Karpas-422 (cell line): ENCODE results near the gene ZMAT5. TPM values are rescaled to one million over a fixed set of nuclear protein-coding genes. Genes with fewer than 3 reads are reported as not detected.

ENCODE experiments used
- DNase-seq: peaks from one replicate; pipeline ENCODE4 v3.0.0-alpha.2; 2015
- H2AFZ ChIP-seq: fragments of 200-600 bp; sonication (generic); 2 replicates; pipeline ENCODE4 v1.6.1; 2014; ENCODE audit warnings: antibody characterized with exemption, low read length, mixed read lengths
- H3K27ac ChIP-seq: fragments of 200-600 bp; sonication (generic); 2 replicates; pipeline ENCODE4 v1.5.1; 2014; ENCODE audit warnings: mild to moderate bottlenecking, low read length, moderate library complexity
- H3K27me3 ChIP-seq: fragments of 200-600 bp; sonication (generic); 2 replicates; pipeline ENCODE4 v1.6.1; 2014; ENCODE audit warnings: low read length, mixed read lengths
- H3K36me3 ChIP-seq: fragments of 200-600 bp; sonication (generic); 2 replicates; pipeline ENCODE4 v1.6.1; 2014; ENCODE audit warnings: low read length, mixed read lengths; ENCODE audit not compliant: insufficient read depth
- H3K4me1 ChIP-seq: fragments of 200-600 bp; sonication (generic); 2 replicates; pipeline ENCODE4 v1.6.1; 2014; ENCODE audit warnings: mild to moderate bottlenecking, low read length, mixed read lengths
- H3K4me2 ChIP-seq: fragments of 200-600 bp; sonication (generic); 2 replicates; pipeline ENCODE4 v1.6.1; 2014; ENCODE audit warnings: low read length, low read depth, mild to moderate bottlenecking; ENCODE audit not compliant: poor library complexity, severe bottlenecking
- H3K4me3 ChIP-seq: fragments of 200-600 bp; sonication (generic); 2 replicates; pipeline ENCODE4 v1.5.1; 2014; ENCODE audit warnings: mild to moderate bottlenecking, antibody characterized with exemption, low read length, mixed read lengths
- H3K79me2 ChIP-seq: fragments of 200-600 bp; sonication (generic); 2 replicates; pipeline ENCODE4 v1.6.1; 2014; ENCODE audit warnings: mild to moderate bottlenecking, low read length, mixed read lengths
- H3K9ac ChIP-seq: fragments of 200-600 bp; sonication (generic); 2 replicates; pipeline ENCODE4 v1.6.0; 2014; ENCODE audit warnings: low read length
- H3K9me2 ChIP-seq: fragments of 200-600 bp; sonication (generic), shearing (Covaris generic); replicated peaks from 2 replicates; pipeline ENCODE4 v1.6.0; 2014; ENCODE audit warnings: mild to moderate bottlenecking, low read length, moderate library complexity; ENCODE audit not compliant: insufficient read depth
- H3K9me3 ChIP-seq: fragments of 300-700, 200-600 bp; sonication (generic); 2 replicates; pipeline ENCODE4 v1.6.1; 2014; ENCODE audit warnings: low read length, mixed read lengths
- H4K20me1 ChIP-seq: fragments of 200-600 bp; sonication (generic); 2 replicates; pipeline ENCODE4 v1.6.1; 2014; ENCODE audit warnings: mild to moderate bottlenecking, antibody characterized with exemption, low read length, low read depth; ENCODE audit not compliant: insufficient read depth
- total RNA-seq: library from RNA; depleted of rRNA; stranded (reverse); fragments of >200 nt; shearing (Covaris generic); gene quantifications from 2 replicates; pipeline ENCODE4 v1.2.3, GENCODE V29; 2014; ENCODE audit warnings: low replicate concordance

The ZMAT5 gene
- total RNA-seq, 1 experiment from 2014 or later, result 22.4 TPM

GRCh38 chr22:29798318-29798717, 31.5 kb upstream of the ZMAT5 start:
- Histone ChIP-seq H3K4me2 (no peak overlapping the region), H3K4me3 (no peak overlapping the region)
- no peak for DNase-seq

GRCh38 chr22:29797351-29797750, 30.5 kb upstream of the ZMAT5 start:
- no peak for DNase-seq
- H3K4me2 ChIP-seq, result no peak overlapping the region
- H3K36me3 ChIP-seq, result peaks cover 9% of the 10 kb centered on the region; the same call in 1 of the 2 replicates

More at GRCh38 chr22:29798318-29798717, 31.5 kb upstream of the ZMAT5 start:
- Histone ChIP-seq H3K36me3 (peaks cover 9% of the 10 kb centered on the region; the same call in 1 of the 2 replicates), H3K79me2 (no peaks in the 10 kb centered on the region), H3K9ac (no peak overlapping the region), H3K27me3 (no peaks in the 10 kb centered on the region), H3K9me2 (no peaks in the 10 kb centered on the region), H3K4me1 (peaks cover 4% of the 10 kb centered on the region; the same call in 1 of the 2 replicates), H3K9me3 (no peaks in the 10 kb centered on the region), H3K27ac (no peak overlapping the region), H4K20me1 (no peaks in the 10 kb centered on the region), H2AFZ (no peak overlapping the region)

GRCh38 chr22:29795663-29796062, 28.9 kb upstream of the ZMAT5 start:
- H3K36me3 ChIP-seq, result peaks cover 5% of the 10 kb centered on the region; the same call in 1 of the 2 replicates
- no peak overlapping the region for H3K4me3 ChIP-seq
- no peaks in the 10 kb centered on the region for H3K9me3 ChIP-seq
- no peaks in the 10 kb centered on the region for H3K79me2 ChIP-seq
- H3K4me1 ChIP-seq, result peaks cover 4% of the 10 kb centered on the region; the same call in 1 of the 2 replicates
- no peak overlapping the region for H3K4me2 ChIP-seq
- H3K27me3 ChIP-seq, result no peaks in the 10 kb centered on the region
- DNase-seq, result no peak
- no peak overlapping the region for H3K27ac ChIP-seq
- H3K9me2 ChIP-seq, result no peaks in the 10 kb centered on the region
- H4K20me1 ChIP-seq, result no peaks in the 10 kb centered on the region
- no peak overlapping the region for H2AFZ ChIP-seq
- no peak overlapping the region for H3K9ac ChIP-seq

More at GRCh38 chr22:29797351-29797750, 30.5 kb upstream of the ZMAT5 start:
- Histone ChIP-seq H3K27ac (no peak overlapping the region), H2AFZ (no peak overlapping the region), H3K9ac (no peak overlapping the region), H3K27me3 (no peaks in the 10 kb centered on the region), H3K4me3 (no peak overlapping the region), H3K9me3 (no peaks in the 10 kb centered on the region), H4K20me1 (no peaks in the 10 kb centered on the region), H3K9me2 (no peaks in the 10 kb centered on the region), H3K4me1 (peaks cover 4% of the 10 kb centered on the region; the same call in 1 of the 2 replicates), H3K79me2 (no peaks in the 10 kb centered on the region)

DNA sequence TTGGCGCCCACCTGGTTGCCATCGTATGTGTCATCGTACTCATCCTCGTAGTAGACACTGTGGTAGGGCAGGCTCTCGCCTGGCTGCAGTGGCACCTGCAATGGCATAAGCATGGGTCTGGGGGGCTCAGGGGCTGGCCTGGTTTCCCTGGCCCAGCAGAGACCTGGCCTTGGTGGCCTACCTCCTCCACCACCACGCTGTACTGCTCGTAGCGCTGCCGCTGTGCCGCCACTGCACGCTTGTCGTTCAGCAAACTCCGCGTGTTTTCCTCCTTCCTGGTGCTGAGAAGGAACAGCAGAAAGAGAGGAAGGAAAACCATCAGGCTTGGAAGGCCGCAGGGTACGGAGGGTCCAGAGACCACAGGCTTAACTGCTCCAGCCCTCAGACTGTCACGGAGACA, 26.6 kb upstream of the ZMAT5 start:
- Histone ChIP-seq H3K4me3 (no peak overlapping the region), H3K27ac (no peak overlapping the region), H4K20me1 (no peaks in the 10 kb centered on the region), H3K9ac (no peak overlapping the region), H3K9me3 (no peaks in the 10 kb centered on the region), H3K4me2 (no peak overlapping the region), H3K27me3 (no peaks in the 10 kb centered on the region), H2AFZ (no peak overlapping the region), H3K4me1 (peaks cover under 1% of the 10 kb centered on the region; the same call in 1 of the 2 replicates), H3K36me3 (no peaks in the 10 kb centered on the region; the same call in 1 of the 2 replicates), H3K9me2 (no peaks in the 10 kb centered on the region), H3K79me2 (no peaks in the 10 kb centered on the region)
- DNase-seq, result no peak

DNA sequence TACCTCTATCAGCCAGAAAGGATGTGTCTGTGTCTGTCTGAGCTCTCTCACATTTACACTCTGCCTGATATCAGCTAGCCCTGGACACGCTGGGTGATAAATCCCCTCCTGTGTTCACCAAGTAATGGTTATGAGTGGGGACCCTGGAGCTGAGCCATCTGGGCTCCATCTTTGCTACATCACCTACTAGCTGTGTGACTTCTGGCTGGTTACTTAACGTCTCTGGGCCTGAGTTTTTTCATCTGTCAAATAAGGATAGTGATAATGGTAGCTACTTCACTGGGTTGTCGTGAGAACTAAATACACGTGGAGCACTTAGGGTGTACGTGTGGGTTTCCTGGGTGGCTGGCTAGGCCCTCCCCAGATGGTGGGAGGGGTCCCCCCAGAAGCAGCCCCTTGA, 23.3 kb upstream of the ZMAT5 start:
- Histone ChIP-seq H3K27ac (no peak overlapping the region), H3K27me3 (no peaks in the 10 kb centered on the region), H4K20me1 (no peaks in the 10 kb centered on the region), H3K4me1 (no peaks in the 10 kb centered on the region), H2AFZ (no peak overlapping the region), H3K4me3 (no peak overlapping the region), H3K79me2 (no peaks in the 10 kb centered on the region), H3K9ac (no peak overlapping the region), H3K9me3 (no peaks in the 10 kb centered on the region), H3K36me3 (no peaks in the 10 kb centered on the region), H3K9me2 (no peaks in the 10 kb centered on the region), H3K4me2 (no peak overlapping the region)
- DNase-seq, result no peak

GRCh38 chr22:29788339-29789279, 21.8 kb upstream of the ZMAT5 start:
- Histone ChIP-seq H3K9me2 (no peaks in the 10 kb centered on the region), H3K9ac (no peak overlapping the region), H3K36me3 (no peaks in the 10 kb centered on the region), H3K4me1 (peaks cover 3% of the 10 kb centered on the region; the same call in 1 of the 2 replicates), H4K20me1 (no peaks in the 10 kb centered on the region), H3K9me3 (no peaks in the 10 kb centered on the region), H3K4me3 (no peak overlapping the region), H3K79me2 (no peaks in the 10 kb centered on the region), H3K27ac (no peak overlapping the region), H2AFZ (no peak overlapping the region), H3K27me3 (no peaks in the 10 kb centered on the region), H3K4me2 (no peak overlapping the region)
- no peak for DNase-seq

- H3K36me3 ChIP-seq, result no peaks in the 10 kb centered on the region
- no peak overlapping the region for H3K9ac ChIP-seq
- DNase-seq, result no peak
- no peak overlapping the region for H3K4me3 ChIP-seq
- no peaks in the 10 kb centered on the region for H3K79me2 ChIP-seq
- no peak overlapping the region for H3K4me2 ChIP-seq
- no peaks in the 10 kb centered on the region for H3K27me3 ChIP-seq
- H4K20me1 ChIP-seq, result no peaks in the 10 kb centered on the region
- no peaks in the 10 kb centered on the region for H3K9me3 ChIP-seq
- no peak overlapping the region for H2AFZ ChIP-seq
- no peaks in the 10 kb centered on the region for H3K9me2 ChIP-seq
- H3K27ac ChIP-seq, result no peak overlapping the region
- peaks cover 3% of the 10 kb centered on the region; the same call in 1 of the 2 replicates for H3K4me1 ChIP-seq
Measured at GRCh38 chr22:29787371-29787980, 20.7 kb upstream of the ZMAT5 start.

GRCh38 chr22:29786031-29786430, 19.2 kb upstream of the ZMAT5 start:
- H3K4me1 ChIP-seq, result peaks cover 3% of the 10 kb centered on the region; the same call in 1 of the 2 replicates
- no peak overlapping the region for H3K27ac ChIP-seq
- no peak overlapping the region for H3K4me2 ChIP-seq
- no peak overlapping the region for H2AFZ ChIP-seq
- no peak overlapping the region for H3K9ac ChIP-seq
- H4K20me1 ChIP-seq, result no peaks in the 10 kb centered on the region
- no peak overlapping the region for H3K4me3 ChIP-seq
- H3K9me2 ChIP-seq, result no peaks in the 10 kb centered on the region
- no peaks in the 10 kb centered on the region for H3K79me2 ChIP-seq
- H3K27me3 ChIP-seq, result no peaks in the 10 kb centered on the region
- H3K9me3 ChIP-seq, result no peaks in the 10 kb centered on the region
- no peak for DNase-seq
- no peaks in the 10 kb centered on the region for H3K36me3 ChIP-seq
